Activated T-helper 1 cell treated with anti-CD3 and anti-CD28 coated beads, Interleukin-12 subunit alpha, Interleukin-12 subunit beta, Interleukin-2, Interleukin-4 antibody, amounts not matched to agents 30 ng/mL and 10 ng/mL and 1 ng/mL, durations not matched to agents 14 hours and 24 hours and 36 hours (primary cell): ENCODE measurements around the gene TAF7. TPM values are rescaled to one million over a fixed set of nuclear protein-coding genes. Genes with fewer than 3 reads are reported as not detected.

Source experiments
- total RNA-seq: library from RNA; stranded (reverse); gene quantifications from 2 replicates; pipeline ENCODE4 v1.2.3, GENCODE V29; 2022

Gene TAF7
- total RNA-seq, 1 donor from 2014 or later: 73.7 TPM

Other genes with a start within 250 kb of the TAF7 start
- gene PCDHB2, start 226.2 kb downstream of the TAF7 start, total RNA-seq: not detected in 2 replicates
- gene PCDHB3, start 220.3 kb downstream of the TAF7 start, total RNA-seq: not detected in 2 replicates
- not detected in 2 replicates for gene PCDHB4, start 199.0 kb downstream of the TAF7 start, total RNA-seq
- gene PCDHB5, start 185.6 kb downstream of the TAF7 start, total RNA-seq: not detected in 2 replicates
- not detected in 2 replicates for gene PCDHB6, start 170.7 kb downstream of the TAF7 start, total RNA-seq
- gene PCDHB7, start 148.1 kb downstream of the TAF7 start, total RNA-seq: not detected in 2 replicates
- gene PCDHB8, start 143.0 kb downstream of the TAF7 start, total RNA-seq: not detected in 2 replicates
- not detected in 2 replicates for gene PCDHB16, start 138.4 kb downstream of the TAF7 start, total RNA-seq
- gene PCDHB9, start 133.6 kb downstream of the TAF7 start, total RNA-seq: not detected in 2 replicates
- gene PCDHB10, start 128.4 kb downstream of the TAF7 start, total RNA-seq: not detected in 2 replicates
- gene PCDHB11, start 121.2 kb downstream of the TAF7 start, total RNA-seq: not detected in 2 replicates
- not detected in 2 replicates for gene PCDHB12, start 112.1 kb downstream of the TAF7 start, total RNA-seq
- gene PCDHB13, start 106.9 kb downstream of the TAF7 start, total RNA-seq: not detected in 2 replicates
- gene PCDHB14, start 97.4 kb downstream of the TAF7 start, total RNA-seq: not detected in 2 replicates
- gene PCDHB15, start 75.4 kb downstream of the TAF7 start, total RNA-seq: not detected in 2 replicates
- gene SLC25A2, start 16.7 kb downstream of the TAF7 start, total RNA-seq: 0.20 and 0.57 TPM in 2 replicates
- gene PCDHGA1, start 9.7 kb upstream of the TAF7 start, total RNA-seq: 0.10 TPM in 2 replicates
- gene PCDHGA2, start 18.0 kb upstream of the TAF7 start, total RNA-seq: 0.08 and 0.17 TPM in 2 replicates
- gene PCDHGA3, start 23.0 kb upstream of the TAF7 start, total RNA-seq: 0.10 TPM in 1 of 2 replicates, not detected in the other
- gene PCDHGB1, start 29.3 kb upstream of the TAF7 start, total RNA-seq: 0.18 and 0.32 TPM in 2 replicates
- 0.21 and 0.44 TPM in 2 replicates for gene PCDHGA4, start 34.2 kb upstream of the TAF7 start, total RNA-seq
- gene PCDHGB2, start 39.2 kb upstream of the TAF7 start, total RNA-seq: 0.47 and 0.93 TPM in 2 replicates
- 0.24 and 0.31 TPM in 2 replicates for gene PCDHGA5, start 43.4 kb upstream of the TAF7 start, total RNA-seq
- 0.47 and 0.66 TPM in 2 replicates for gene PCDHGB3, start 49.5 kb upstream of the TAF7 start, total RNA-seq
- gene PCDHGA6, start 53.1 kb upstream of the TAF7 start, total RNA-seq: 0.16 and 0.42 TPM in 2 replicates
- gene PCDHGA7, start 62.0 kb upstream of the TAF7 start, total RNA-seq: 0.16 and 0.22 TPM in 2 replicates
- gene PCDHGB4, start 66.9 kb upstream of the TAF7 start, total RNA-seq: 0.18 and 0.27 TPM in 2 replicates
- 0.03 TPM in 1 of 2 replicates, not detected in the other for gene PCDHGA8, start 71.8 kb upstream of the TAF7 start, total RNA-seq
- 0.56 and 0.83 TPM in 2 replicates for gene PCDHGB5, start 77.2 kb upstream of the TAF7 start, total RNA-seq
- 0.21 and 0.39 TPM in 2 replicates for gene PCDHGA9, start 82.0 kb upstream of the TAF7 start, total RNA-seq
- 0.12 and 0.18 TPM in 2 replicates for gene PCDHGB6, start 87.2 kb upstream of the TAF7 start, total RNA-seq
- gene PCDHGA10, start 92.2 kb upstream of the TAF7 start, total RNA-seq: 0.10 and 0.13 TPM in 2 replicates
- gene PCDHGB7, start 96.9 kb upstream of the TAF7 start, total RNA-seq: 0.13 TPM in 1 of 2 replicates, not detected in the other
- 0.16 and 0.24 TPM in 2 replicates for gene PCDHGA11, start 100.3 kb upstream of the TAF7 start, total RNA-seq
- 0.18 TPM in 1 of 2 replicates, not detected in the other for gene PCDHGA12, start 109.7 kb upstream of the TAF7 start, total RNA-seq
- 0.31 and 0.32 TPM in 2 replicates for gene PCDHGC3, start 155.2 kb upstream of the TAF7 start, total RNA-seq
- not detected in 2 replicates for gene PCDHGC4, start 164.2 kb upstream of the TAF7 start, total RNA-seq
- not detected in 2 replicates for gene PCDHGC5, start 168.3 kb upstream of the TAF7 start, total RNA-seq